DND-41 (cell line): Measurements from ENCODE around the gene ARHGAP1.
"Not testable (repeated sequence)": the region's sequence is repeated elsewhere in the genome, so short reads cannot be mapped to it uniquely, and the experiment has no call there.

Source experiments
- ATAC-seq: fragments of 200-7000 bp; cut with Tn5 transposase; 3 replicates; pipeline ENCODE4 v1.9.1; 2021; ENCODE audit warnings: low read depth; ENCODE audit not compliant: insufficient read depth
- DNase-seq: peaks from one replicate; pipeline ENCODE4 v3.0.0-alpha.2; 2020
- H2AFZ ChIP-seq: 2 replicates; pipeline ENCODE4 v1.6.0; 2012; ENCODE audit warnings: low read depth, low read length
- H3K27ac ChIP-seq: 2 replicates; pipeline ENCODE4 v1.5.1; 2012; ENCODE audit warnings: low read length, inconsistent platforms
- H3K27me3 ChIP-seq: fragments of 200-600 bp; sonication (generic); 2 replicates; pipeline ENCODE4 v1.6.0; 2012; ENCODE audit warnings: low read length, mild to moderate bottlenecking, inconsistent platforms; ENCODE audit not compliant: insufficient read depth, poor library complexity
- H3K36me3 ChIP-seq: 2 replicates; pipeline ENCODE4 v1.5.1; 2012; ENCODE audit warnings: low read length, inconsistent platforms; ENCODE audit not compliant: insufficient read depth
- H3K4me1 ChIP-seq: 2 replicates; pipeline ENCODE4 v1.5.1; 2012; ENCODE audit warnings: mild to moderate bottlenecking, low read length; ENCODE audit not compliant: insufficient read depth
- H3K4me2 ChIP-seq: 2 replicates; pipeline ENCODE4 v1.6.0; 2012; ENCODE audit warnings: mild to moderate bottlenecking, moderate library complexity, low read length, inconsistent platforms; ENCODE audit not compliant: insufficient read depth
- H3K4me3 ChIP-seq, 2 experiments: fragments of 200-600 bp in 1 of 2; shearing (Covaris generic) in 1 of 2; 2 replicates each; pipeline ENCODE4 v1.5.1; 2012 to 2016; ENCODE audit warnings: inconsistent platforms in 2 of 2, low read length in 2 of 2, mild to moderate bottlenecking in 2 of 2, low read depth in 1 of 2, moderate library complexity in 1 of 2
- H3K79me2 ChIP-seq: 2 replicates; pipeline ENCODE4 v1.6.0; 2012; ENCODE audit warnings: low read length, inconsistent platforms; ENCODE audit not compliant: insufficient read depth
- H3K9ac ChIP-seq: 2 replicates; pipeline ENCODE4 v1.6.0; 2012; ENCODE audit warnings: low read depth, mild to moderate bottlenecking, inconsistent platforms, low read length, moderate library complexity
- H3K9me3 ChIP-seq: 2 replicates; pipeline ENCODE4 v1.5.1; 2012; ENCODE audit warnings: low read length, moderate library complexity, mild to moderate bottlenecking, inconsistent platforms; ENCODE audit not compliant: insufficient read depth, severe bottlenecking
- H4K20me1 ChIP-seq: 2 replicates; pipeline ENCODE4 v1.6.0; 2012; ENCODE audit warnings: low read length; ENCODE audit not compliant: insufficient read depth
- EZH2 ChIP-seq: IDR thresholded peaks from 3 replicates; pipeline ENCODE4 v1.6.1; 2012; ENCODE audit warnings: borderline replicate concordance, low read depth, mild to moderate bottlenecking, moderate library complexity, low read length, inconsistent platforms; ENCODE audit not compliant: severe bottlenecking
- TF ChIP-seq, protein P1 (sequence below): IDR thresholded peaks from 2 replicates; pipeline ENCODE4 v1.5.1; 2012; ENCODE audit warnings: borderline replicate concordance, low read length, moderate library complexity, mild to moderate bottlenecking; ENCODE audit not compliant: poor library complexity, severe bottlenecking; ENCODE audit errors: extremely low read depth

ARHGAP1 gene

DNA sequence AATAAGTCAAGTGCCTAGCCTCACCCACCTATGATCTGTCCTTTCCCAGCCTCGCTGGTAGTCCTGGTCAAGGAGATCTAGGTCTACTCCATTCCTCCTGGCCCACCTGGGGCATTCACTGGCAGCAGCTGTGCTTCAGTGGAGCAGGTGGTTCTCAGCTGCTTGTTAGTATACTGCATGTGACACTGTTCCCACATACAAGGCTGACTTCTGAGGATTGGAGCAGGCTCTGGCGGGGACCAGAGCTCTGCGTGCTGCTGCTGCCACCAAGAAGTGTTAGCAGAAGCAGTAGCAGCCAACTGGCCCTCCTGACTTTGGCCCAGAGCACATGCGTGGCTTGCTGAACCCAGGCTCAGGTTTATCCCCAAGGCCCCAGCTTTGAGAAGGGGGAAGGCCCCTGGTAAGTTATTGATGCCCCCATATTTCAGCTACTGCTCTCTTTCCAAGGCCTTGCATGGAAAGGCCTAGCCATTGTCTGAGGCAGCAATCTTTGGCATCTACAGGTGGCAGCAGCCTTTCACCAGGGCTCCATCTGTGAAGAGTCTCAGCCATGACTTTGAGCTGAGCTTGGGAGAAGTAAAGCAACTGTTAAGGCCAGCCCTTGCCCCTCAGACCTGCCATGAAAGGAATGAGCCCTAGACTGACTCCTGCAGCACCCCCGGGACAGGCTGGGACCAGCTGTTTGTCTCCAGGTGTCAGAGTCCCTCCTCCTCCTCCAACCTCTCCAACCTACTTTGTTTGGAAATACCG lies 26.5 kb downstream of the ARHGAP1 start:
- Histone ChIP-seq H4K20me1 (peaks cover 24% of the 10 kb centered on the region), H3K4me2 (no peak overlapping the region), H3K9me3 (no peaks in the 10 kb centered on the region), H3K9ac (no peak overlapping the region), H3K27me3 (no peaks in the 10 kb centered on the region), H3K36me3 (peaks cover 72% of the 10 kb centered on the region), H3K27ac (no peak overlapping the region; the same call in 1 of the 2 replicates), H3K79me2 (no peaks in the 10 kb centered on the region), H3K4me1 (peaks cover 37% of the 10 kb centered on the region), H3K4me3 (no peak overlapping the region), H2AFZ (no peak overlapping the region)
- no peak for DNase-seq
- no peak for TF ChIP-seq EZH2
- TF ChIP-seq, protein P1, sequence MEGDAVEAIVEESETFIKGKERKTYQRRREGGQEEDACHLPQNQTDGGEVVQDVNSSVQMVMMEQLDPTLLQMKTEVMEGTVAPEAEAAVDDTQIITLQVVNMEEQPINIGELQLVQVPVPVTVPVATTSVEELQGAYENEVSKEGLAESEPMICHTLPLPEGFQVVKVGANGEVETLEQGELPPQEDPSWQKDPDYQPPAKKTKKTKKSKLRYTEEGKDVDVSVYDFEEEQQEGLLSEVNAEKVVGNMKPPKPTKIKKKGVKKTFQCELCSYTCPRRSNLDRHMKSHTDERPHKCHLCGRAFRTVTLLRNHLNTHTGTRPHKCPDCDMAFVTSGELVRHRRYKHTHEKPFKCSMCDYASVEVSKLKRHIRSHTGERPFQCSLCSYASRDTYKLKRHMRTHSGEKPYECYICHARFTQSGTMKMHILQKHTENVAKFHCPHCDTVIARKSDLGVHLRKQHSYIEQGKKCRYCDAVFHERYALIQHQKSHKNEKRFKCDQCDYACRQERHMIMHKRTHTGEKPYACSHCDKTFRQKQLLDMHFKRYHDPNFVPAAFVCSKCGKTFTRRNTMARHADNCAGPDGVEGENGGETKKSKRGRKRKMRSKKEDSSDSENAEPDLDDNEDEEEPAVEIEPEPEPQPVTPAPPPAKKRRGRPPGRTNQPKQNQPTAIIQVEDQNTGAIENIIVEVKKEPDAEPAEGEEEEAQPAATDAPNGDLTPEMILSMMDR = no peak
- no peak for ATAC-seq

DNA sequence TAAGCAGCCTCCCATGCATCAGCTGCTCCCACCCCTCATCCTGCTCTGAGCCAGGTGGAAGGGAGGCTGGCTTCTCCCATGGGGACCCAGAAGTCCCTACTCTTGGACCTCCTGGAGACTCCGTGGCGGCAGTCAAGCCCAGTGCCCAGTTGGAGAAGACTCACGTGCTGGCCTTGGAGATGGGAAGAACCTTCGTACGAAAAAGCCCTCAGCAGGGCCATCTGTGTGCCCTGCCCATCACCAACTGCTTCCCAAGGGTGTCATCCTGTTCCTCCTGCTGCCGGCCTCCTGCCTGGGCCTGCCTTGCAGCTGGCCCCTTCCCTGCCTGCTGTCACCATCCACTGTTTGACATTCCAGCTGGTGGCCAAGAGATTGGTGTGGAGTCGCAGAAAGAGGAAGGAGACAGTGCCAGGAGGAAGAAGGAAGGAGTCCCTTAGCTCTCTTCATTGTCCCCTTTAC lies 28.0 kb downstream of the ARHGAP1 start:
- Histone ChIP-seq H3K4me3 (no peak overlapping the region), H3K4me2 (no peak overlapping the region)

DNA sequence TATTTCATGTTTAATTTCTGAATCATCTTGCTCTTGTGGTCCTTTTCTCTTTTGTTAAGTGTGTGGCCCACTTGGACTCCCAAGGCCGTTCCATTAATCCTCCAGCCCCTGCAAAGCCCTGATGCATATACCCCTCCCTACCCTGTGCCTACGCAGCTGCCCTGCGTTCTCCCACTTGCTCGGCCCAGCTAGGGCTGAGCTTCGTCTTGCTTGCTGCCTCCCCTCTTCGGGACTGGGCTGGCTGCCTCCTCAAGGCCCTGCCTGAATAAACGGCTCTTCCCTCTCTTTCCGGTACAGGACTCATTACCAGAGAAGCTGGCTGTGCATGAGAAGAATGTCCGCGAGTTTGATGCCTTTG lies 28.5 kb downstream of the ARHGAP1 start:
- no peak for ATAC-seq
- H3K27me3 ChIP-seq = no peaks in the 10 kb centered on the region
- peak overlapping the region; percentile 24; the same call in 1 of the 2 replicates for H3K9ac ChIP-seq
- H3K4me1 ChIP-seq = peaks cover 49% of the 10 kb centered on the region
- TF ChIP-seq, protein P1 = no peak
- TF ChIP-seq EZH2 = no peak
- H3K36me3 ChIP-seq = peaks cover 76% of the 10 kb centered on the region
- no peak for DNase-seq
- H3K9me3 ChIP-seq = no peaks in the 10 kb centered on the region
- no peaks in the 10 kb centered on the region for H3K79me2 ChIP-seq
- H3K4me3 ChIP-seq = no peak overlapping the region
- peaks cover 24% of the 10 kb centered on the region for H4K20me1 ChIP-seq
- H2AFZ ChIP-seq = no peak overlapping the region
- H3K27ac ChIP-seq = peak overlapping the region; percentile 67
- no peak overlapping the region for H3K4me2 ChIP-seq

More for the DNA sequence above, 28.0 kb downstream of the ARHGAP1 start:
- H4K20me1 ChIP-seq = peaks cover 24% of the 10 kb centered on the region
- ATAC-seq (no peak), DNase-seq (no peak)
- H2AFZ ChIP-seq = no peak overlapping the region
- peak overlapping the region; percentile 67 for H3K27ac ChIP-seq
- peaks cover 49% of the 10 kb centered on the region for H3K4me1 ChIP-seq
- H3K36me3 ChIP-seq = peaks cover 76% of the 10 kb centered on the region
- H3K9me3 ChIP-seq = no peaks in the 10 kb centered on the region
- no peak overlapping the region for H3K9ac ChIP-seq
- no peaks in the 10 kb centered on the region for H3K27me3 ChIP-seq
- TF ChIP-seq EZH2 = no peak
- TF ChIP-seq, protein P1 = no peak
- H3K79me2 ChIP-seq = no peaks in the 10 kb centered on the region

DNA sequence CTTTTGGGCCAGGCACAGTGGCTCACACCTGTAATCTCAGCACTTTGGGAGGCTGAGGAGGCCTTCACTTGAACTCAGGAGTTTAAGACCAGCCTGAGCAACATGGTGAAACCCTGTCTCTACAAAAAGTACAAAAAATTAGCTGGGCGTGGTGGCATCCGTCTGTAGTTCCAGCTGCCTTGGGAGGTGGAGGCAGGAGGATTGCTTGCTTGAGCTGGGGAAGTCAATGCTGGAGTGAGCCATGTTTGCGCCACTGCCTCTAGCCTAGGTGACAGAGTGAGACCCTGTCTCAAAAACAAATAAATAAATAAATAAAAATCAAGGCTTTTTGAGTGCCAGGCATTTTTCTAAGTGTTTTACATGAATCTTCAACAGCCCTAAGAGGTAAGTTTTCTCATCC lies 29.9 kb downstream of the ARHGAP1 start:
- H4K20me1 ChIP-seq = peaks cover 24% of the 10 kb centered on the region
- H3K27ac ChIP-seq = peak overlapping the region; percentile 63
- not testable (repeated sequence) for H3K27me3 ChIP-seq, H3K79me2 ChIP-seq, DNase-seq, H3K9me3 ChIP-seq, ATAC-seq, H3K4me3 ChIP-seq, H2AFZ ChIP-seq, H3K9ac ChIP-seq
- peaks cover 49% of the 10 kb centered on the region for H3K4me1 ChIP-seq
- H3K36me3 ChIP-seq = peaks cover 77% of the 10 kb centered on the region
- peak overlapping the region; percentile 2; the same call in 1 of the 2 replicates for H3K4me2 ChIP-seq
